Loucy (cell line): ENCODE results near the gene CTAG1B.

Experiments used
- EZH2phosphoT487 ChIP-seq: fragments of 200-600 bp; IDR thresholded peaks from 2 replicates; pipeline ENCODE4 v1.6.1; 2018; ENCODE audit warnings: antibody characterized with exemption, mild to moderate bottlenecking, moderate library complexity, borderline replicate concordance
- TF ChIP-seq, protein P1 (sequence below): fragments of 200-600 bp; sonication (generic); conservative IDR thresholded peaks from 2 replicates; pipeline ENCODE4 v1.5.1; 2014; ENCODE audit warnings: mild to moderate bottlenecking, antibody characterized with exemption, low read length

- TF ChIP-seq, protein P1, sequence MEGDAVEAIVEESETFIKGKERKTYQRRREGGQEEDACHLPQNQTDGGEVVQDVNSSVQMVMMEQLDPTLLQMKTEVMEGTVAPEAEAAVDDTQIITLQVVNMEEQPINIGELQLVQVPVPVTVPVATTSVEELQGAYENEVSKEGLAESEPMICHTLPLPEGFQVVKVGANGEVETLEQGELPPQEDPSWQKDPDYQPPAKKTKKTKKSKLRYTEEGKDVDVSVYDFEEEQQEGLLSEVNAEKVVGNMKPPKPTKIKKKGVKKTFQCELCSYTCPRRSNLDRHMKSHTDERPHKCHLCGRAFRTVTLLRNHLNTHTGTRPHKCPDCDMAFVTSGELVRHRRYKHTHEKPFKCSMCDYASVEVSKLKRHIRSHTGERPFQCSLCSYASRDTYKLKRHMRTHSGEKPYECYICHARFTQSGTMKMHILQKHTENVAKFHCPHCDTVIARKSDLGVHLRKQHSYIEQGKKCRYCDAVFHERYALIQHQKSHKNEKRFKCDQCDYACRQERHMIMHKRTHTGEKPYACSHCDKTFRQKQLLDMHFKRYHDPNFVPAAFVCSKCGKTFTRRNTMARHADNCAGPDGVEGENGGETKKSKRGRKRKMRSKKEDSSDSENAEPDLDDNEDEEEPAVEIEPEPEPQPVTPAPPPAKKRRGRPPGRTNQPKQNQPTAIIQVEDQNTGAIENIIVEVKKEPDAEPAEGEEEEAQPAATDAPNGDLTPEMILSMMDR = no peak
- no peak for TF ChIP-seq EZH2phosphoT487
Measured at GRCh38 chrX:154658187-154658586, 39.1 kb upstream of the CTAG1B start.
